AG10803 (cell line): Measurements from ENCODE around the gene UMAD1.
"Not testable (repeated sequence)": the region's sequence is repeated elsewhere in the genome, so short reads cannot be mapped to it uniquely, and the experiment has no call there.

Experiments used
- DNase-seq: peaks from one replicate; pipeline ENCODE4 v3.0.0; 2010; ENCODE audit warnings: low read depth
- H3K4me3 ChIP-seq: 2 replicates; pipeline ENCODE4 v1.5.1; 2011; ENCODE audit warnings: mild to moderate bottlenecking, low read length, control low read depth
- CTCF ChIP-seq: conservative IDR thresholded peaks from 2 replicates; pipeline ENCODE4 v1.5.1; 2011; ENCODE audit warnings: mild to moderate bottlenecking, low read length, control low read depth, inconsistent platforms

The UMAD1 gene

GRCh38 chr7:7821517-7821916 lies 181.0 kb downstream of the UMAD1 start:
- DNase-seq = no peak
- H3K4me3 ChIP-seq = no peak overlapping the region
- no peak for TF ChIP-seq CTCF

- DNase-seq, H3K4me3 ChIP-seq: not testable (repeated sequence)
These were observed 184.7 kb downstream of the UMAD1 start for GRCh38 chr7:7825294-7825693.

- no peak for TF ChIP-seq CTCF
- H3K4me3 ChIP-seq = no peak overlapping the region
- DNase-seq = no peak
These were observed 189.1 kb downstream of the UMAD1 start for GRCh38 chr7:7829667-7830066.

GRCh38 chr7:7830122-7830878 lies 189.7 kb downstream of the UMAD1 start:
- DNase-seq = no peak
- TF ChIP-seq CTCF = no peak
- H3K4me3 ChIP-seq = no peak overlapping the region

- TF ChIP-seq CTCF = no peak
- no peak overlapping the region for H3K4me3 ChIP-seq
These were observed 192.0 kb downstream of the UMAD1 start for GRCh38 chr7:7832518-7832917.

GRCh38 chr7:7834761-7835160 lies 194.2 kb downstream of the UMAD1 start:
- no peak for TF ChIP-seq CTCF
- no peak for DNase-seq
- H3K4me3 ChIP-seq = no peak overlapping the region

More at GRCh38 chr7:7832518-7832917, 192.0 kb downstream of the UMAD1 start:
- no peak for DNase-seq

GRCh38 chr7:7841027-7841426 lies 200.5 kb downstream of the UMAD1 start:
- H3K4me3 ChIP-seq = no peak overlapping the region
- no peak for TF ChIP-seq CTCF
- no peak for DNase-seq
